Activated CD8-positive, alpha-beta memory T cell treated with anti-CD3 and anti-CD28 coated beads, Interleukin-2, amount 50 U/mL, for 1 hour (primary cell): ENCODE measurements around the gene FOSL1.

Experiments used
- DNase-seq: peaks from one replicate; pipeline ENCODE4 v3.0.0-alpha.2; 2020; ENCODE audit errors: extremely low read depth

FOSL1 gene

GRCh38 chr11:65882120-65883057 lies 17.8 kb downstream of the FOSL1 start:
- DNase-seq, result no peak

- DNase-seq, result no peak
Measured at GRCh38 chr11:65880844-65881421, 19.3 kb downstream of the FOSL1 start.

GRCh38 chr11:65880027-65880426 lies 20.2 kb downstream of the FOSL1 start:
- DNase-seq, result no peak

GRCh38 chr11:65879617-65880016 lies 20.6 kb downstream of the FOSL1 start, which contains the start of gene CTSW:
TSS of gene CTSW (plus strand) at chr11:65879837. CDS start at chr11:65879855, 18 bp downstream.
- DNase-seq, result no peak

GRCh38 chr11:65873318-65874156 lies 26.7 kb downstream of the FOSL1 start:
- peak; percentile 81 for DNase-seq

GRCh38 chr11:65872586-65873317 lies 27.4 kb downstream of the FOSL1 start, which contains the start of gene EFEMP2:
TSS of gene EFEMP2 (minus strand) at chr11:65872800. CDS start at chr11:65872354, 446 bp downstream.
- no peak for DNase-seq

GRCh38 chr11:65871811-65872548 lies 28.2 kb downstream of the FOSL1 start:
- no peak for DNase-seq

GRCh38 chr11:65870706-65871681 lies 29.2 kb downstream of the FOSL1 start:
- DNase-seq, result no peak

- no peak for DNase-seq
Measured at GRCh38 chr11:65870307-65870658, 29.9 kb downstream of the FOSL1 start.

- DNase-seq, result no peak
Measured at GRCh38 chr11:65869643-65870306, 30.4 kb downstream of the FOSL1 start.

GRCh38 chr11:65868907-65869306 lies 31.3 kb downstream of the FOSL1 start:
- no peak for DNase-seq

- DNase-seq, result no peak
Measured at GRCh38 chr11:65868076-65868667, 32.0 kb downstream of the FOSL1 start.

GRCh38 chr11:65867284-65868071 lies 32.7 kb downstream of the FOSL1 start:
- no peak for DNase-seq

- no peak for DNase-seq
Measured at GRCh38 chr11:65866509-65867283, 33.5 kb downstream of the FOSL1 start.

GRCh38 chr11:65865550-65866172 lies 34.5 kb downstream of the FOSL1 start:
- DNase-seq, result no peak

GRCh38 chr11:65864706-65865471 lies 35.3 kb downstream of the FOSL1 start:
- no peak for DNase-seq
